ENCODE measurements around the gene GTPBP8. TPM values are rescaled to one million over a fixed set of nuclear protein-coding genes. Genes with fewer than 3 reads are reported as not detected.

Gene GTPBP8
- total RNA-seq, 1 experiment from 2014 or later = 29.8 TPM

- Histone ChIP-seq H4K20me1 (ENCODE audit: control insufficient read depth, insufficient read depth, insufficient read length) (no peaks in the 10 kb centered on the region), H2BK120ac (ENCODE audit: low read depth, low read length, poor library complexity, severe bottlenecking) (no peak overlapping the region), H3K27ac (ENCODE audit: insufficient read length, low read depth, low read length) (no peak overlapping the region), H2AFZ (ENCODE audit: low read length) (no peak overlapping the region), H3K14ac (ENCODE audit: insufficient read depth, low read length) (no peak overlapping the region), H3K56ac (ENCODE audit: insufficient read length, low read depth, low read length) (no peak overlapping the region), H4K5ac (ENCODE audit: insufficient read length, low read depth, low read length) (no peak overlapping the region), H3K79me2 (ENCODE audit: insufficient read depth, low read length) (no peaks in the 10 kb centered on the region), H3K18ac (ENCODE audit: insufficient read length, low read depth, low read length) (no peak overlapping the region), H4K8ac (replicated peaks; ENCODE audit: insufficient read length, low read depth, low read length) (no peak overlapping the region), H3K4me1 (ENCODE audit: insufficient read depth, low read length) (no peaks in the 10 kb centered on the region; the same call in 1 of the 2 replicates), H3K9ac (ENCODE audit: extremely low read depth, insufficient read length, low read length) (no peak overlapping the region), H4K91ac (ENCODE audit: insufficient read length, low read depth, low read length) (no peak overlapping the region), H2BK20ac (ENCODE audit: low read depth, low read length, poor library complexity, severe bottlenecking) (no peak overlapping the region), H2BK15ac (ENCODE audit: low read depth, low read length) (no peak overlapping the region), H2BK5ac (ENCODE audit: insufficient read length, low read length) (no peak overlapping the region), H2BK12ac (ENCODE audit: insufficient read length, low read depth, low read length) (no peak overlapping the region), H3K9me3 (ENCODE audit: control insufficient read depth, low read depth, low read length) (no peaks in the 10 kb centered on the region), H3K79me1 (ENCODE audit: insufficient read depth, low read depth, low read length, poor library complexity, severe bottlenecking) (no peaks in the 10 kb centered on the region), H2AK5ac (ENCODE audit: insufficient read length, low read length) (no peak overlapping the region), H3K27me3 (ENCODE audit: insufficient read depth, low read length) (no peaks in the 10 kb centered on the region), H3K23ac (ENCODE audit: insufficient read length, low read depth, low read length) (no peak overlapping the region), H3K4me2 (ENCODE audit: insufficient read depth, insufficient read length, low read length) (no peak overlapping the region), H3K23me2 (ENCODE audit: insufficient read length, low read depth, low read length, poor library complexity, severe bottlenecking) (no peaks in the 10 kb centered on the region), H3K4ac (ENCODE audit: low read depth, low read length) (no peak overlapping the region), H3T11ph (ENCODE audit: low read length) (no peak overlapping the region)
- no peak for DNase-seq
- no peak overlapping the region for H3K4me3 Mint-ChIP-seq
- no peak for TF ChIP-seq CTCF (conservative IDR thresholded peaks at IDR 0.05)
- peaks cover 14 to 79% (median 58%) of the 10 kb centered on the region in 3 experiments; a peak in 6 of 7 replicates for H3K36me3 Mint-ChIP-seq (ENCODE audit: insufficient read depth in 1 of 3, low read depth in 3 of 3)
- no peaks in the 10 kb centered on the region for H3K27me3 Mint-ChIP-seq (ENCODE audit: low read depth)
- peaks cover 6 to 8% of the 10 kb centered on the region in 2 experiments for H3K4me1 Mint-ChIP-seq
- no peaks in the 10 kb centered on the region for H3K9me3 Mint-ChIP-seq
- H3K27ac Mint-ChIP-seq = no peak overlapping the region; a peak in 1 of 7 replicates
Measured at GRCh38 chr3:113002679-113003078, 11.9 kb downstream of the GTPBP8 start.

All from H9 (cell line).